A549 (cell line): ENCODE results near the gene THBS1. TPM values are rescaled to one million over a fixed set of nuclear protein-coding genes. Genes with fewer than 3 reads are reported as not detected.

Experiments used
- ATAC-seq, 2 experiments: fragments of 200-7000 bp in 1 of 2; fragments of >200 bp in 1 of 2; cut with Nextera tagmentation in 1 of 2; cut with Tn5 transposase in 1 of 2; 3 replicates each; pipeline versions ENCODE4 v1.8.0 to v1.9.1; 2018 to 2020; ENCODE audit warnings: mild to moderate bottlenecking in 1 of 2, moderate library complexity in 1 of 2
- CTCF ChIA-PET: fragments of 300-600 bp; sonication (Branson Sonifier 250); formaldehyde crosslinking; extraction: SDS; loops from one replicate; lab custom pipeline; 2021; ENCODE audit warnings: antibody characterized with exemption, inconsistent platforms; lab: Yijun Ruan, JAX
- POLR2A ChIA-PET: fragments of 350-600 bp; formaldehyde crosslinking; extraction: SDS; loops from one replicate; lab custom pipeline; 2021; ENCODE audit warnings: antibody characterized with exemption, inconsistent platforms; lab: Yijun Ruan, JAX
- DNase-seq, 2 experiments: peaks; one replicate each; pipeline versions ENCODE4 v3.0.0 to v3.0.0-alpha.2; 2011 to 2016; ENCODE audit warnings: low read depth in 1 of 2, low spot score in 1 of 2
- FAIRE-seq: peaks from 2 replicates; lab custom pipeline; 2011; peaks lifted over from hg19 to GRCh38; lab: Jason Lieb, UNC
- H3K27ac ChIP-seq, 2 experiments: fragments of >200 bp; sonication (Bioruptor Twin); formaldehyde crosslinking; 3 replicates each; pipeline ENCODE4 v1.5.1; 2016 to 2017
- H3K4me1 ChIP-seq: fragments of >200 bp; sonication (Bioruptor Twin); formaldehyde crosslinking; 3 replicates; pipeline ENCODE4 v1.6.1; 2016
- H3K4me2 ChIP-seq: fragments of >200 bp; sonication (Bioruptor Twin); formaldehyde crosslinking; 3 replicates; pipeline ENCODE4 v1.6.1; 2016
- H3K4me3 ChIP-seq: fragments of >200 bp; sonication (Bioruptor Twin); formaldehyde crosslinking; 3 replicates; pipeline ENCODE4 v1.5.1; 2016
- H3K9me3 ChIP-seq: fragments of >200 bp; sonication (Bioruptor Twin); formaldehyde crosslinking; 3 replicates; pipeline ENCODE4 v1.6.1; 2016
- EHMT2 ChIP-seq: fragments of 200-600 bp; sonication (generic); IDR thresholded peaks from 2 replicates; pipeline ENCODE4 v1.6.1; 2016; ENCODE audit warnings: antibody characterized with exemption, low read depth, mild to moderate bottlenecking, moderate library complexity
- SMC3 ChIP-seq: fragments of >200 bp; sonication (Bioruptor Twin); formaldehyde crosslinking; IDR thresholded peaks from 3 replicates; pipeline ENCODE4 v1.6.1; 2018; ENCODE audit warnings: inconsistent platforms
- WGBS: methylation state at CpG from one replicate; pipeline ENCODE4 v1.1.6; 2017; ENCODE audit errors: missing lambda C conversion rate; 5-methylcytosine and 5-hydroxymethylcytosine counted together
- polyA plus RNA-seq, 4 experiments: library from polyadenylated mRNA; depleted of rRNA in 3 of 4; stranded (reverse); fragments of >200 nt; fragmentation: RNase III in 1 of 4; extraction: RNeasy Plus Mini Kit Qiagen cat#74134 plus additional on column Dnase treatment in 1 of 4; gene quantifications; 2 replicates in 3 of 4; 3 replicates in 1 of 4; pipeline ENCODE4 v1.2.3, GENCODE V29; 2011 to 2017

Gene THBS1
- polyA plus RNA-seq, 2 of the 4 experiments (the other 2 are of a cell fraction): 46.8 to 54.9 TPM

DNA sequence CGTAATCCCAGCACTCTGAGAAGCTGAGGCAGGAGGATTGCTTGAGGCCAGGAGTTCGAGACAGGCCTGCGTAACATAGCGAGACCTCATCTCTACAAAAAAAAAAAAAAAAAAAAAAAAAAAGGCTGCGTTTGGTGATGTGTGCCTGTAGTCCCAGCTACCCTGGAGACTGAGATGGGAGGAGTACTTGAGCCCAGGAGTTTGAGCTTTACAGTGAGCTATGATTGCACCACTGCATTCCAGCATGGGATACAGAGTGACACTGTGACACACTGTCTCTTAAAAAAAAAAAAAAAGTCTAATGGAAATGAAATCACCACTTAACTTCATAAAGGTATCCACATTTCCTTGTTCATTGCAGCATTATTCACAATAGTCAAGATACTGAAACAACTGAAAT is 65.5 kb downstream of the THBS1 start:
- Histone ChIP-seq H3K4me2 (no peak overlapping the region), H3K9me3 (no peaks in the 10 kb centered on the region), H3K27ac (no peak overlapping the region), H3K4me3 (no peak overlapping the region), H3K4me1 (peaks cover 13% of the 10 kb centered on the region)
- no peak for TF ChIP-seq SMC3
- no peak for TF ChIP-seq EHMT2
- WGBS: 93% methylated on average over 5 of the region's 5 CpGs
- no peak for FAIRE-seq
- POLR2A ChIA-PET: no interaction called here
- CTCF ChIA-PET: interaction anchor here (1.3 kb wide), 1 partner anchor 17 kb away, joined by 3 read pairs; no protein-coding TSS in a partner anchor
- DNase-seq: no peak
- ATAC-seq: no peak

Other genes starting within 250 kb of the THBS1 start
- 0.82 and 0.93 TPM in 2 replicates for gene FSIP1, start 201.8 kb downstream of the THBS1 start, polyA plus RNA-seq (2011; rRNA removed)
- 0.71 to 0.90 TPM (median 0.80 TPM) in 3 replicates for gene FSIP1, start 201.8 kb downstream of the THBS1 start, polyA plus RNA-seq (2017; fragmentation: RNase III; extraction: RNeasy Plus Mini Kit Qiagen cat#74134 plus additional on column Dnase treatment)